HepG2 (cell line): ENCODE measurements around the gene KIF22. TPM values are rescaled to one million over a fixed set of nuclear protein-coding genes. Genes with fewer than 3 reads are reported as not detected.

ENCODE experiments used
- ATAC-seq: fragments of 200-7000 bp; cut with Tn5 transposase; 3 replicates; pipeline ENCODE4 v1.9.1; 2020; ENCODE audit warnings: mild to moderate bottlenecking, moderate library complexity
- BruUV-seq: library from RNA; stranded (reverse); fragments of 400-500 nt; replicated peaks from 2 replicates; lab custom pipeline; 2021; lab: Mats Ljungman, UMichigan
- CTCF ChIA-PET: fragments of 300-600 bp; formaldehyde crosslinking; extraction: SDS; loops from one replicate; lab custom pipeline; 2021; ENCODE audit warnings: low total read pairs, inconsistent platforms, low intra/inter-chr PET ratio; lab: Yijun Ruan, JAX
- POLR2A ChIA-PET: fragments of 350-600 bp; sonication (Branson Sonifier 250); formaldehyde crosslinking; loops from one replicate; lab custom pipeline; 2020; ENCODE audit warnings: antibody characterized with exemption, inconsistent platforms; lab: Yijun Ruan, JAX
- DNase-seq: peaks from one replicate; pipeline ENCODE4 v3.0.0-alpha.2; 2015; ENCODE audit warnings: low spot score
- FAIRE-seq: peaks from 3 replicates; lab custom pipeline; 2011; peaks lifted over from hg19 to GRCh38; lab: Jason Lieb, UNC
- H2AFZ ChIP-seq: one replicate; pipeline ENCODE4 v1.6.1; 2011; ENCODE audit warnings: low read length, inconsistent platforms
- H3K27ac ChIP-seq: fragments of 300-600 bp; 3 replicates; pipeline ENCODE4 v1.8.0; 2011; ENCODE audit warnings: mixed run types, mild to moderate bottlenecking, mixed read lengths, low read length, inconsistent platforms; ENCODE audit not compliant: insufficient read depth; ENCODE audit errors: extremely low read length
- H3K27me3 ChIP-seq, 2 experiments: fragments of 200-600 bp in 1 of 2; 2 replicates in 1 of 2; 3 replicates in 1 of 2; pipeline versions ENCODE4 v1.6.0 to v1.8.0; 2011; ENCODE audit warnings: low read length in 2 of 2, mild to moderate bottlenecking in 2 of 2, moderate library complexity in 2 of 2, inconsistent platforms in 1 of 2; ENCODE audit not compliant: insufficient read depth in 2 of 2, control insufficient read depth in 1 of 2
- H3K36me3 ChIP-seq, 2 experiments: fragments of 200-600 bp in 1 of 2; replicated peaks in 1 of 2; 2 replicates in 1 of 2; 3 replicates in 1 of 2; pipeline versions ENCODE4 v1.5.1 to v1.8.0; 2011; ENCODE audit warnings: low read length in 2 of 2, inconsistent platforms in 1 of 2; ENCODE audit not compliant: insufficient read depth in 2 of 2, control insufficient read depth in 1 of 2
- H3K4me1 ChIP-seq: 2 replicates; pipeline ENCODE4 v1.5.1; 2012; ENCODE audit warnings: low read length, inconsistent platforms; ENCODE audit not compliant: insufficient read depth
- H3K4me2 ChIP-seq: 2 replicates; pipeline ENCODE4 v1.6.0; 2011; ENCODE audit warnings: low read depth, low read length, inconsistent platforms
- H3K4me3 ChIP-seq, 3 experiments: fragments of 200-600 bp in 1 of 3; sonication (generic), shearing (Covaris generic) in 1 of 3; replicated peaks in 1 of 3; 2 replicates each; pipeline ENCODE4 v1.5.1; 2011 to 2016; ENCODE audit warnings: low read length in 3 of 3, inconsistent platforms in 2 of 3, low read depth in 2 of 3, mild to moderate bottlenecking in 2 of 3, control low read depth in 1 of 3, mixed read lengths in 1 of 3; ENCODE audit not compliant: insufficient read depth in 1 of 3
- H3K79me2 ChIP-seq: one replicate; pipeline ENCODE4 v1.6.1; 2011; ENCODE audit warnings: low read length, inconsistent platforms; ENCODE audit not compliant: insufficient read depth
- H3K9ac ChIP-seq: 2 replicates; pipeline ENCODE4 v1.6.0; 2011; ENCODE audit warnings: mild to moderate bottlenecking, low read depth, low read length, inconsistent platforms; ENCODE audit not compliant: insufficient read depth
- H3K9me3 ChIP-seq: 2 replicates; pipeline ENCODE4 v1.5.1; 2012; ENCODE audit warnings: mild to moderate bottlenecking, low read length
- H4K20me1 ChIP-seq: 2 replicates; pipeline ENCODE4 v1.6.0; 2011; ENCODE audit warnings: inconsistent platforms, mild to moderate bottlenecking, low read length, moderate library complexity; ENCODE audit not compliant: insufficient read depth
- HDAC2 ChIP-seq: sonication (generic); formaldehyde crosslinking; IDR thresholded peaks from 2 replicates; pipeline ENCODE4 v1.4.0; 2020; ENCODE audit warnings: missing genetic modification reagents
- NFIB ChIP-seq: sonication (generic); formaldehyde crosslinking; IDR thresholded peaks from 2 replicates; pipeline ENCODE4 v1.9.0; 2021; ENCODE audit warnings: missing genetic modification reagents, mild to moderate bottlenecking, borderline replicate concordance
- PCBP1 ChIP-seq: fragments of 200-400 bp; formaldehyde crosslinking; IDR thresholded peaks from 2 replicates; pipeline ENCODE4 v1.6.1; 2017; ENCODE audit warnings: mild to moderate bottlenecking, low read depth, low read length, borderline replicate concordance
- RARA ChIP-seq: IDR thresholded peaks from 2 replicates; pipeline ENCODE4 v1.6.1; 2016; ENCODE audit warnings: missing genetic modification reagents, missing compliant biosample characterization
- SSRP1 ChIP-seq: IDR thresholded peaks from 2 replicates; pipeline ENCODE4 v1.6.1; 2016; ENCODE audit warnings: control low read depth
- TP53 ChIP-seq: sonication (generic); formaldehyde crosslinking; conservative IDR thresholded peaks from 2 replicates; pipeline ENCODE4 v1.4.0; 2020; ENCODE audit warnings: missing genetic modification reagents
- ZNF282 ChIP-seq: fragments of 450-650 bp; IDR thresholded peaks from 2 replicates; pipeline ENCODE4 v1.6.1; 2018; ENCODE audit not compliant: partially characterized antibody
- ZNF367 ChIP-seq: sonication (generic); formaldehyde crosslinking; IDR thresholded peaks from 2 replicates; pipeline ENCODE4 v1.4.0; 2020; ENCODE audit warnings: missing genetic modification reagents, borderline replicate concordance
- ZNF382 ChIP-seq: sonication (generic); formaldehyde crosslinking; IDR thresholded peaks from 2 replicates; pipeline ENCODE4 v1.5.0; 2020; ENCODE audit warnings: missing genetic modification reagents, mild to moderate bottlenecking, borderline replicate concordance
- ZNF562 ChIP-seq: sonication (generic); formaldehyde crosslinking; IDR thresholded peaks from 2 replicates; pipeline ENCODE4 v1.8.0; 2022; ENCODE audit warnings: missing genetic modification reagents, borderline replicate concordance
- ZNF577 ChIP-seq: sonication (generic); formaldehyde crosslinking; IDR thresholded peaks from 2 replicates; pipeline ENCODE4 v1.4.0; 2020; ENCODE audit warnings: mild to moderate bottlenecking, low read depth, missing genetic modification reagents, borderline replicate concordance
- ZNF672 ChIP-seq: sonication (generic); formaldehyde crosslinking; IDR thresholded peaks from 2 replicates; pipeline ENCODE4 v1.8.1; 2022; ENCODE audit warnings: missing genetic modification reagents
- ZNF768 ChIP-seq: sonication (generic); formaldehyde crosslinking; IDR thresholded peaks from 2 replicates; pipeline ENCODE4 v1.4.0; 2020; ENCODE audit warnings: missing genetic modification reagents
- WGBS: methylation state at CpG from one replicate; pipeline ENCODE4 v1.1.6; 2017; ENCODE audit warnings: low lambda C conversion rate; 5-methylcytosine and 5-hydroxymethylcytosine counted together
- in situ Hi-C: cut with HindIII; loops from 2 replicates; pipeline ENCODE4 v1.10.0; 2017; ENCODE audit warnings: low pct_unique_long_range_greater_than_20kb; ENCODE audit not compliant: extremely low pct_ligation_motif_present
- intact Hi-C: fragments of 100-400 bp; cut with micrococcal nuclease; formaldehyde crosslinking; loops from one replicate; pipeline ENCODE4 v1.10.0; 2022; ENCODE audit not compliant: unreplicated experiment
- polyA plus RNA-seq, 8 experiments: library from polyadenylated mRNA; depleted of rRNA in 3 of 8; stranded (reverse) in 7 of 8; unstranded in 1 of 8; fragments of >200 nt; fragmentation: Illumina TruSeq in 4 of 8; extraction: Trizol in 4 of 8; gene quantifications; 2 replicates each; pipeline versions ENCODE4 v1.2.1 to v1.2.3, GENCODE V29; 2011 to 2016; ENCODE audit warnings: low read depth in 4 of 8, missing spikeins in 1 of 8, mixed read lengths in 1 of 8; ENCODE audit not compliant: insufficient read depth in 1 of 8
- total RNA-seq, 5 experiments: library from RNA; depleted of rRNA; stranded (reverse); fragments of >200 nt; fragmentation: Illumina TruSeq; extraction: Trizol; gene quantifications; 2 replicates each; pipeline ENCODE4 v1.2.3, GENCODE V29; 2016; ENCODE audit warnings: low read depth in 1 of 5
- TF ChIP-seq, protein P1 (sequence below): IDR thresholded peaks from 2 replicates; pipeline ENCODE4 v1.6.1; 2016; ENCODE audit warnings: missing compliant biosample characterization, missing genetic modification reagents, borderline replicate concordance
- TF ChIP-seq, protein P2 (sequence below): sonication (generic); formaldehyde crosslinking; IDR thresholded peaks from 2 replicates; pipeline ENCODE4 v1.5.0; 2020; ENCODE audit warnings: mild to moderate bottlenecking, missing genetic modification reagents
- TF ChIP-seq, protein P3 (sequence below): sonication (generic); formaldehyde crosslinking; IDR thresholded peaks from 2 replicates; pipeline ENCODE4 v1.4.0; 2020; ENCODE audit warnings: missing genetic modification reagents, borderline replicate concordance

Gene KIF22
- total and polyA plus RNA-seq, 2 of the 13 experiments (the other 11 are each of a cell fraction or from before 2014, with no cell fraction given): 95.8 to 118 TPM

GRCh38 chr16:29743827-29744531 lies 46.6 kb upstream of the KIF22 start:
- ATAC-seq (peak; percentile 11; the same call in 1 of the 3 replicates), DNase-seq (no peak), FAIRE-seq (no peak)
- Histone ChIP-seq H3K4me2 (no peak overlapping the region), H3K9me3 (no peaks in the 10 kb centered on the region), H2AFZ (no peak overlapping the region), H3K4me1 (peaks cover 42% of the 10 kb centered on the region), H3K36me3 (no peaks in the 10 kb centered on the region), H3K27ac (no peak overlapping the region), H3K79me2 (no peaks in the 10 kb centered on the region), H4K20me1 (no peaks in the 10 kb centered on the region), H3K9ac (no peak overlapping the region), H3K27me3 (peaks cover 0 to 11% of the 10 kb centered on the region in 2 experiments; a peak in 3 of 5 replicates), H3K4me3 (no peak overlapping the region)
- ChIA-PET POLR2A (no interaction called here), CTCF (no interaction called here)
- in situ Hi-C loops (no loop called here), intact Hi-C loops (no loop called here)
- TF ChIP-seq ZNF562 (CRISPR knock-in tag) (no peak), ZNF672 (CRISPR knock-in tag) (no peak), ZNF768 (CRISPR knock-in tag) (no peak), NFIB (no peak), HDAC2 (CRISPR knock-in tag) (no peak), PCBP1 (no peak), SSRP1 (no peak), ZNF382 (CRISPR knock-in tag) (no peak), ZNF577 (CRISPR knock-in tag) (no peak), ZNF367 (CRISPR knock-in tag) (no peak), ZNF282 (no peak), RARA (no peak), TP53 (CRISPR knock-in tag) (no peak)
- TF ChIP-seq, protein P1, sequence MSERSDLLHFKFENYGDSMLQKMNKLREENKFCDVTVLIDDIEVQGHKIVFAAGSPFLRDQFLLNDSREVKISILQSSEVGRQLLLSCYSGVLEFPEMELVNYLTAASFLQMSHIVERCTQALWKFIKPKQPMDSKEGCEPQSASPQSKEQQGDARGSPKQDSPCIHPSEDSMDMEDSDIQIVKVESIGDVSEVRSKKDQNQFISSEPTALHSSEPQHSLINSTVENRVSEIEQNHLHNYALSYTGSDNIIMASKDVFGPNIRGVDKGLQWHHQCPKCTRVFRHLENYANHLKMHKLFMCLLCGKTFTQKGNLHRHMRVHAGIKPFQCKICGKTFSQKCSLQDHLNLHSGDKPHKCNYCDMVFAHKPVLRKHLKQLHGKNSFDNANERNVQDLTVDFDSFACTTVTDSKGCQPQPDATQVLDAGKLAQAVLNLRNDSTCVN (CRISPR knock-in tag): no peak
- TF ChIP-seq, protein P2, sequence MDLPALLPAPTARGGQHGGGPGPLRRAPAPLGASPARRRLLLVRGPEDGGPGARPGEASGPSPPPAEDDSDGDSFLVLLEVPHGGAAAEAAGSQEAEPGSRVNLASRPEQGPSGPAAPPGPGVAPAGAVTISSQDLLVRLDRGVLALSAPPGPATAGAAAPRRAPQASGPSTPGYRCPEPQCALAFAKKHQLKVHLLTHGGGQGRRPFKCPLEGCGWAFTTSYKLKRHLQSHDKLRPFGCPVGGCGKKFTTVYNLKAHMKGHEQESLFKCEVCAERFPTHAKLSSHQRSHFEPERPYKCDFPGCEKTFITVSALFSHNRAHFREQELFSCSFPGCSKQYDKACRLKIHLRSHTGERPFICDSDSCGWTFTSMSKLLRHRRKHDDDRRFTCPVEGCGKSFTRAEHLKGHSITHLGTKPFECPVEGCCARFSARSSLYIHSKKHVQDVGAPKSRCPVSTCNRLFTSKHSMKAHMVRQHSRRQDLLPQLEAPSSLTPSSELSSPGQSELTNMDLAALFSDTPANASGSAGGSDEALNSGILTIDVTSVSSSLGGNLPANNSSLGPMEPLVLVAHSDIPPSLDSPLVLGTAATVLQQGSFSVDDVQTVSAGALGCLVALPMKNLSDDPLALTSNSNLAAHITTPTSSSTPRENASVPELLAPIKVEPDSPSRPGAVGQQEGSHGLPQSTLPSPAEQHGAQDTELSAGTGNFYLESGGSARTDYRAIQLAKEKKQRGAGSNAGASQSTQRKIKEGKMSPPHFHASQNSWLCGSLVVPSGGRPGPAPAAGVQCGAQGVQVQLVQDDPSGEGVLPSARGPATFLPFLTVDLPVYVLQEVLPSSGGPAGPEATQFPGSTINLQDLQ: no peak
- TF ChIP-seq, protein P3, sequence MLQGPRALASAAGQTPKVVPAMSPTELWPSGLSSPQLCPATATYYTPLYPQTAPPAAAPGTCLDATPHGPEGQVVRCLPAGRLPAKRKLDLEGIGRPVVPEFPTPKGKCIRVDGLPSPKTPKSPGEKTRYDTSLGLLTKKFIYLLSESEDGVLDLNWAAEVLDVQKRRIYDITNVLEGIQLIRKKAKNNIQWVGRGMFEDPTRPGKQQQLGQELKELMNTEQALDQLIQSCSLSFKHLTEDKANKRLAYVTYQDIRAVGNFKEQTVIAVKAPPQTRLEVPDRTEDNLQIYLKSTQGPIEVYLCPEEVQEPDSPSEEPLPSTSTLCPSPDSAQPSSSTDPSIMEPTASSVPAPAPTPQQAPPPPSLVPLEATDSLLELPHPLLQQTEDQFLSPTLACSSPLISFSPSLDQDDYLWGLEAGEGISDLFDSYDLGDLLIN (CRISPR knock-in tag): no peak
- 49% methylated on average over 14 of the region's 21 CpGs for WGBS
- BruUV-seq: no TSS peak
